NOMO-1 (cell line): ENCODE data around the gene TGFA.

Source experiments
- DNase-seq, 2 experiments: peaks; one replicate each; lab custom pipeline; 2025; ENCODE audit not compliant: unreplicated experiment in 2 of 2; lab: John Stamatoyannopoulos, UW

TGFA gene

DNA sequence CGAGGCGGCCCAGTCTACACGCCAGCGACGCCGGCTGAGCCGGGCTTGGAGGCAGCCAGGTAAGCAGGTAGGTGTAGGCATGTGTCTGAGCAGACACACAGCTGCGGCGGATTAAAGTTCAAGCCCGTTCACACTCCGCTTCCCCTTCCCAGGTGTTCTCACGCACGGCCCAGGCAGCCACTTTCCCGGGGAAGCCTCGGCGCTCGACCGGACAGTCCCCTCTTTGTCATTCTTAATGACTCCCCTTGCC is 367 bp downstream of the TGFA start:
- no peak for DNase-seq

DNA sequence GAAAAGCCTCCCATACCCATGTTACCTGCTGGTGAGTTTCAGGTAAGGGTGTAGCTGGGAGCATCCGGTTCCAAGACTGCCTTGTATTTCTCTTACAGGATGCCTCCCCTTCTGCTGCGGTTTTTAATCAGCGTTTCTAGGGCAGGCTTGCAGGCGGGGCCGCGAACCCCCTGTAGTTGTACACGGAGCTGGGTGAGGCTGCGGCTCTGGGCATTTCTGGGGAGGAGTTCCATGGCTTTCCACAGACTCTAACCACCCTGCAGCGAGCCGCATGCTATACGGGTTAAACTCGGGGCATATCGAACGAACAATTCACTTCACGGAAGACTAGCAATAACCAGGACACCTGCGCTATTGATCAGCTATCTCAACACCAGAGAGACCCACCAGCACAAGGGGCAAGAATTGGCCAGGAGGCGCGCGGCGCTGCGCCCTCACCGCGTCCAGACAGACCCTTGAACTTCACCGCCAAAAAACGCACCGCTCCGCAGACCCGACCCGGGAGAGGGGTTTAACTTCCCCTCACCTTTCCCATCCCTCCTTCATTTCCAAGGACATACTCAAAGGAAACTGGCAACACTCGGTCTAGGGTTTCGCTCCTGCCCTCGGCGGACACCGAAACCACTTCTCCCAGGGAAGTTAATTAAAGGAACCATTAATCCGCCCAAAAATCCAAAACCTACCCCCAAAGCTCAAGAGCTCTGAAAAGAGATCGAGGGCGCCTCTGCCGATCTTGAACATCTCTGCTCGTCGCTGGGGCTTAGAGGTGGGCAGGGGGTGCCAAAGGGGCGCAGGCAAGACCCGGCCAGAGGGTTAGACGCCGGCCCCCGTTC is 909 bp downstream of the TGFA start:
- peak; percentile 15 to 54 for DNase-seq

DNA sequence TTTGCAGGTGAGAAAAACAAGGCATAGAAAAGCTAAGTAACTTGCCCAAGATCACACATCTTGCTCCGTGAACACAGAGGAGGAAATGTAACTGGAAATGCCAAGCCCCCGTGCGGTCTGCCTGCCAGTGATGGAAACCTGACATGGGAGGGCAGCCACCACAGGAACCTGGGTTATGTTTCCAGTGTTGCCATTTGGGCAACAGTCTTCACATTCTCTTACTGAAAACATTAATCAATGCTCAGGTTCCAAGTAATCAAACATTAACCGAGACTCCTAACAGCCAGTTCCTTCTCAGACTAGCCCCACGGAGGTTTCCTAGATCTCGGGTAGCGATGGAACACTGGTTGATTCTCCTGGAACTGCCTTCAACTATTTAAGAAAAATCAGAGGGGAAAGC is 2.5 kb downstream of the TGFA start:
- DNase-seq: no peak

DNA sequence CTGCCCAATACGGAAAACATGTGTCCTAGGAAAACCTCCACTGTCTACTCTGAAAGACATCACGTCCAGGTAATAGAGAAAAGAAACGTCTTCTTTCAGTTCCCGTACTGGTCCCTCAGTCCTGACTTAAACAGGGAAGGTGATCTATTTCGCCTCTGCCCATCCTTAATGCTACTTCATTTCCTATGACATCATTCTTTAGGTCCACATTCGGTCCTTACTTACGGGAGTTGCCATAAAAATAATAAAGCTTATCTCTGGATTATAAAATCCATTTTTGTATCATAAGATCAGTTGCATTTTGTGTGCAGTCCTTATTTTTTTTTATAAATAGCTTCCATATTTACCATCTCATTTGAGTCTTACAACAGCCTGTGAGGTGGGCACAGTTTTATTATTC is 3.7 kb downstream of the TGFA start:
- DNase-seq: no peak

DNA sequence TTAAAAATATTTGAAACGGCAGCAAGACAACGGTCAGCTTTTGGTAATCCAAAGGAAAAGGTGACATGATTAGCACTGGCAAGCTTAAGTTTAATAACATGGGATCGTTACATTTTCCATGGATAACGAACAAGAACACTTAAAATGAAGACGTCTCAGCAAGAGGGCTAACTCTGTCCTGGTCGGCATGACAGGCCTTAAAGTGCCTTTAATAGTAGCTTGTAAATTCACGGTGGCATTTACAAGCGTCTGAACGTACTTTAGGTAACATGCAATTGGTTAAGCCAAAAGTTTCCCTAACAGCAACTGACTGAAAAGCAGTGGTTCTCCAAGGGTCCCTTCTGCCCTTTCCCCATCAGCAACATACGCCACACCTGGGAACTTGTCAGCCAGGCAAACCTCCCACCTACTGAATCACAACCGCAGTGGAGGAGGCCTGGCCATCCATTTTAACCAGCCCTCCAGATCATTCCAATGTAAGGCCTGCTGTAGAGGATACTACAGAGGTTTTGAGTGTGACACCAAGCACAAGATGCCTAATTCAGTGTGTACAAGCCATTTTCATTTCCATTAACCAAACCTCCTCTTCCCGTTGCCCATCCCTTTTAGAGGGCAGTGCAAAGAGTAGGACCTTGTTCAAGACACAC is 4.4 kb downstream of the TGFA start:
- DNase-seq: no peak

DNA sequence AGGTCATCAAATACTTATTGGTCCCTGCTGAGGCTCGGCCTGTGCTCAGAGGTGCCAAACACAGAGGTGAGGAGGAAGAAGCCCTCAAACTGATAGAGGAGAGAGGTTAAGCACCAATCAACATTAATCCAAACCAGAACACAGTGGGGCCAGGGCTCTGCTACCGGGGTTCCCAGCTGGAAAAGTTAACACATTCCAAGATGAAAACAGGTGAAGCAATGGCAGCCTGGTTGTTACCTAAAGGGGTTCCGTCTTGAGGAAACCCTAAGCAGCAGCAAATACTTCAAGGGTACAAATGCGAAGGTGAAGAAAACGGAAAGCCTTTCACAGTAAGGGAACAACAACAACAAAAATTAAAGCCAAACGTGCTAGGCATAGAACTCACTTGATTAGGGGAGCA is 5.4 kb downstream of the TGFA start:
- DNase-seq: no peak

DNA sequence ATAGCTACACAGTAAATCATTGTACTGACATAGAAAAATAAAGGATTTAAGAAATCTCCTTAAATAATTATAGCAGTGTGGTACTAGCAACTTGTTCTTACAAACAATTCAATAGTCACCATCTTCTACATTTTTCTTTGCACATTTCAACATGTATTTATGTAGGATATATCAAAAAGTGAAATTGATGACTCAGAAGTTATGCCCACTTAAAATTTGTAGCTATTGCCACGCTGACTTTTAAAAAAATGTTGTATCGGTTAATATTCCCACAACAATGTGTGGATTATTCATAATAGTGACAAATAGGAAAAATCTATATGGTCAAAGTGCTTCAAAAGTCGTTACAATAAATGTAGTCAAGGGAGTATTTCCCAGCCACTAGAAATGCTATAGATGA is 6.7 kb downstream of the TGFA start:
- no peak for DNase-seq

DNA sequence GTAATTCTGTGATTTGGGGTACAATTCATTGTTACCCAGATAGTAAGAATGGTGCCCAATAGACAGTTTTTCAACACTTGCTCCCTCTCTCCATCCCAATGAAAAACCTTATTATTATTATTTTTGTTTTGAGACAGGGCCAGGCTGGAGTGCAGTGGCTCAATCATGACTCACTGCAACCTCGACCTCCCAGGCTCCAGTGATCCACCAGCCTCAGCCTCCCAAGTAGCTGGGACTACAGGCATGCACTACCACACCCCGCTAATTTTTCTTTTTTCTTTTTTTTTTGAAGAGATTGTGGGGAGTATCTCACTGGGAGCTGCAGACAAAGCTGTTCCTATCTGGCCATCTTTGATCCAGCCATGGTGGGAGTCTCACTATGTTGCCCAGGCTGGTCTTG is 7.2 kb downstream of the TGFA start:
- no peak for DNase-seq

DNA sequence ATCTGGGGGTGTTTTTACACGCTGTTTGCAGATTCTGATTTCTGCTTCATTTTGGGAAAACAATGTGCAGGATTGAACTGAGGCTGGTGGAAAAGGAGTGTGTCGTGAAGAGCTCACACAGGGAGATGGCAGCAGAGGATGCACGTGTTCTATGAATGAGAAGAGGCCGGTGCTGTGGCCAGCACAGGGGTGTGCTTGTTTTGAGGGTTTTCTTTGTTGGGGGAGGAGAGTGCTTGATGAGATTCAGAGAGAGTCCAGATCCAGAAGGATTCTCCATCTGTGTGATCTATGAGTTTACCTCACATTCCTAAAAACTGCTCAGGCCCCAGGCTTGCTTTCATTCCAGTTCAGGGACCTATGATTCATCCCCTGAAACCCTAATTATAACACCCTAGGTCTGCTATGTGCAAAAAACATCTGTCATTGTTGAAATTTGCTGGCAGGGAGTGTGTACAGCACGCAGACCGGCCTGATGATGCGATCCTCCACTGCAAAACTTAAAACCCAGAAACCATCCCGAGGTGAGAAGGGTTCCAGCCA is 12.1 kb downstream of the TGFA start:
- no peak for DNase-seq

DNA sequence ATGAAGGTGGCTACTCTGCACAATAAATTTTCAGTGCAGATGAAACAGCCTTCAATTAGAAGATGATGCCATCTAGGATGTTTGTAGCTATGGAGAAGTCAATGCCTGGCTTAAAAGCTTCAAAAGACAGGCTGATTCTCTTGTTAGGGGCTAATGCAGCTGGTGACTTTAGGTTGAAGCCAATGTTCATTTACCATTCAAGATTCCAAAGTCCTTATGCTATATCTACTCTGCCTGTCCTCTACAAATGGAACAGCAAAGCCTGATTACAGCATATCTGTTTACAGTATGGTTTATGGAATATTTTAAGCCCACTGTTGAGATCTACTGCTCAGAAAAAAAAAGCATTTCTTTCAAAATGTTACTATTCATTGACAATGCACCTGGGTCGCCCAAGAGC is 15.8 kb downstream of the TGFA start:
- no peak for DNase-seq

DNA sequence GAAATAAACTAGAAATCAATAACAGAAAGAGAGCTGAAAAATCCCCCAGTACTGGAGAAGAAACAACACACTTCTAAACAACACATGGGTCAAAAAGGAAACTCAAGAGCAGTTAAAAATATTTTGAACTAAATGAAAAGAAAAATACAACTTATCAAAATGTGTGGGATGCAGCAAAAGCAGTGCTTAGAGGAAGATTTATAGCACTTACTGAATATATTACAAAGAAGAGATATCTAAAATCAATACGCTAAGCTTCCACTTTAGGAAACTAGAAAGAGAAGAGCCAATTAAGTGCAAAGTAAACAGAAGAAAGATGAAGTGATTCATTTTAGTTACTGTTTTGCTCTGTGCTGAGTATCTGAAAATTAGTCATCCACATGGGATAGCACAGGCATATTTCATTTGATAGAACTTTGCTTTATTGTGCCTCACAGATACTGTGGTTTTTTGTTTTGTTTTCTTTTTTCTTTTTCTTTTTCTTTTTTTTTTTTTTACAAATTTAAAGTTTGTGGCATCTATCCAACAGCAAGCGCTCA is 17.0 kb downstream of the TGFA start:
- DNase-seq: no peak

DNA sequence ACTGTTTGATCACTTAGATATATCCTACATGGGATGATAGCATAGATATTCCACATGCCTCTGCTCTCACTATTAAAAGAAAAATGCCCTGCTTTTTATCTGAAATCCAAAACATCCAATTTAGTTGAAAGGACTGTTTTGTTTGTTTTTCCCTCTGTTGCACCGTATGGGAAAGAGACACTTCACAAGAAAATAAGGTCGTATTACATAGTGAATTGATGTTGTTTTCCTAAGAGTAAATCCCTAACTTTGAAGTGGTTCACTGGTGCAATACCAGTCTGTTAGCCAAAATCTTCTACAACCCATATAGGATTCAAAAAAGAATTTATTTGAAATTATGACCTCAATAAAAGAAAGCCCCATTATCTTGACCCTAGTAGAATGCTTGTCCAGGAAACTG is 18.1 kb downstream of the TGFA start:
- DNase-seq: no peak

DNA sequence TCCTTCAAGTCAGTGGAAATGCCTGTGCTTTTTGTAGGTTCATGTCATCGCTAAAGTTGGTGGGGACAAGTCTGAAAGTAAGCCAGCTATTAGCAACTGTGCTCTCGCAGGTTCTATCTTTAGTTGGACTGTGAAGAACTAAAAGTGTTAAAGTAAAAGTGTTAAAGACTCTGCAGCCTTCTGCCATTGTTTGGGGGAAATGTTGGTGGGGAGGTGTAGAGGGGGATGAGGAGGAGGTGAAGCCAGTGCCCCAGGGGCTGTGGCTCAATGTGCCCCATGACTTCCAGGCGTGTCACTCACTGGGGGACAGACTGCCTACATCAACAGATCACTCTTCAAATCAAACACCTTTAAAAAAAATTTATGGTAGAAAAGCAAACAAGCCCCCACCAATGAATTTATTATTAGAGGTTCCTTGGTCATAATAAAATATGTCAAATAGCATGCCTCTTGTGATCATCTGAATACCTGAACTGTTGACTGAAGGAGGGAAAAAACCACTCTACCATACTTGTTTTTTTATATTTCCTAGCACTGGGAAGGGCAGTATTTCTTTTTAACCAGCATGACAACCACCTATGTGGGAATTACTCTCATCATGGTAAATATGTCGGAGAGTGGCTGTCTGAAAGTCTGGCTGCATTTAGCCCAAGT is 19.3 kb downstream of the TGFA start:
- no peak for DNase-seq

DNA sequence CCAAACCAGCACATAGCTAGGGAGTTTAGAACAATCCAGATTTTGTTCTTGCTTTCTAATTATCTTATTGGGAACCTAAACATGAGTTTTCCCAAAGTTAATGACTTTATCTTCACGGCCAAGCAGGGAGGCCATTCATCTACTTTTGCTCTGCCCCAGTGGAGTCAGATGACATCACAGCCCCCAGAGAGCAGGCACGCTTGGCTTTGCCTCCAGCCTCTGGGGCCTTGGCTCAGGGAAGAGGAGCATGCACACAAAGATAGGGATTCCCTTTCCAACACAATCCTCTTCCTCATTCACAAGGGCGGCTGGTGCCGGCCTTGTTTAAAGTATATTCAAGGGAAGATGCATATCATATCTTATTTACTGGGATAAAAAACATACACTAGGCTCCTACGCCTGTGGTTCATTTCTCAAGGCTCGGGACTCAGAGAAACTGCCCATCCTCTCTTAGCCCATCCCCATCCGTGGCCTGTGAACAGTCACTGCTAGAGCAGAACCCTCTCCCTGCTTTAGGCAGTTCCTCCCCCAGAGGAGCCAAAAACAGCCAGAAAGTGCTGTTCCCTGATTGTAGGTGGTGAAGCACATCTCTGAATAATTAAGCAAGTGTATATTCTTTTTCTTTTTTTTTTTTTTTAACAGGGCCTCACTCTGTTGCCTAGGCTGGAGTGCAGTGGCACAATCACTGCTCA is 21.2 kb downstream of the TGFA start:
- no peak for DNase-seq

DNA sequence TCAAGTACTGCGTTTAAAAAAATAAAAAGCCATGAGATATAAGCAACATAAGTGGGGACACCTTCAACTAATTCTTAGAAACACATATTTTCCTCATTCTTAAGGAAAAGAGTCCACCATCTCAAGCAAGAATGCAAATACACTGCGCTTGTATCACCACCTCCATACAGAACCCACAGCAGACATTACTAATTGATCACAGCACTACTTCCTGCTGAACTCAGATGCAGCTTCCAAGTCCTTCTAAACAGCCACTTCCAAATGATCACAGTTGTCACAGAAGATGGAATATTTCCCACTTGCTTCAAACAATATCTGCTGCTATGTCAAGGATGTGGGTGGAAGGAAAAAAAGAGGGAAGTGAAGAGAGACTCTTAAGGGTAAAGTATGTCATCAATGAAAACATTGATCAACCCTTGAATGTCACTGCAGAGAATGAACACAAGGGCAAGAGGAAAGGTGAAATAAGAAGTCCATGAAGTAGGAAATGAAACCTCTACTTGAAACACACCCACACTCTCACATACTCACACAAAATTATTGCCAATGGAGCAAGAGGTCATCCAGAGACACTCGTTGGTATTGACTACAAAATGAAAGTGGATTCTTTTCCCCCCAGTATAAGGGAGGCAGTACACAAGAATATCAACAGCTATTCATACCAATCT is 22.1 kb downstream of the TGFA start:
- peak; percentile 33 to 81 for DNase-seq

DNA sequence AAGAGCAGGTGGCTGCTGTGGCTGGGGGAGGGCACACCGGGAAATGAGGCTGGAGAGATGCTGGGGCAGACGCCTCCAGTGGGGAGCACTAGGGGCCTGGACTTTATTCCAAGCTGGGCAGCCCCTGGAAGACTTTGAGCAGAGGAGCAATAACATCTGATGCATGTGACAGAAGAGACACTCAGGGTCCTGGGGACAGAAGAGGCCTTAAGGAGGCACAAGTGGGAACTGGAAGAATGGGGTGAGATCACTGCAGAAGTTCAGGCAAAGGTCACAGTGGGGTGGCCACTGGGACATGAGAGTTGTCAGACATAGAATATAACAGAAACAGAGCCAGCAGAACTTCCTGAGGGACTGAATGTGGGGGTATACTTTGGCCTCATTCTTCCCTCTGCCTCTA is 24.0 kb downstream of the TGFA start:
- no peak for DNase-seq

DNA sequence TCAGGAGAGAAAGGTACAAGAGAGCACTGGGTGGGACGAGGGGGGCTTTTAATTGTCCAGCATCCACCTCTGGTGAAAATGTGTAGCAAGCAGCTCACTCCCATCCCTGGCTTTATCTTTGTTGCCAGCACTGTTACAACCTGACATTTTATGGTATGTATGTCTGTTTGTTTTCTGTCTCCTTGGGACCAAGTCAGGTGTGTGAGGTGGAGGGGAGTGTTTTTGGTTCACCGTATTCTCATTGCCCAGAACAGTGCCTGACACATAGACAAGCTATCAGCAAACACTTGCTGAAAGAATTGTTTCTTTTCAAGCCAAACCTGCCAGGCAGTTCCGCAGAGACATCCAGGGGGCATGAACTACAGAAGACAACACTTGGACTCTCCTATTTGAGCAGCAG is 24.7 kb downstream of the TGFA start:
- no peak for DNase-seq

DNA sequence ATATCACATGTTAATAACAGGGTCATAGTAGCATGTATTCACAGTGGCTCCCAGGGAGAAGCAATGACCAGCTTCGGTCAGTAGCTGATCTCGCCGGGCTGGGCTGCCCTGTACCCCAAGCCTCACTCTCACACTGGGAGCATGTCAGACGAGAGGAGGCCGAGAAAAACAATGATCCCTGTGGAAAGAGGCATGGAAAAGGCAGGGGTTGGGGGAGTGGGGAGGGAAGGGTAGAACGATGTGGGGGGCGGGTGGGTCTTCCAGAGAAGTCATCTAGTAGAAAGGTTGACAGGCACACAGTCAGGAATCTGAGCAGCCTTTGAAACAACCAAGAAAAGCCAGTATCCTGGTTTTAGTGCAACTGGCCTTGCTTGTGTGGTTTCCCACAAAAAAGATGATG is 25.4 kb downstream of the TGFA start:
- DNase-seq: no peak

DNA sequence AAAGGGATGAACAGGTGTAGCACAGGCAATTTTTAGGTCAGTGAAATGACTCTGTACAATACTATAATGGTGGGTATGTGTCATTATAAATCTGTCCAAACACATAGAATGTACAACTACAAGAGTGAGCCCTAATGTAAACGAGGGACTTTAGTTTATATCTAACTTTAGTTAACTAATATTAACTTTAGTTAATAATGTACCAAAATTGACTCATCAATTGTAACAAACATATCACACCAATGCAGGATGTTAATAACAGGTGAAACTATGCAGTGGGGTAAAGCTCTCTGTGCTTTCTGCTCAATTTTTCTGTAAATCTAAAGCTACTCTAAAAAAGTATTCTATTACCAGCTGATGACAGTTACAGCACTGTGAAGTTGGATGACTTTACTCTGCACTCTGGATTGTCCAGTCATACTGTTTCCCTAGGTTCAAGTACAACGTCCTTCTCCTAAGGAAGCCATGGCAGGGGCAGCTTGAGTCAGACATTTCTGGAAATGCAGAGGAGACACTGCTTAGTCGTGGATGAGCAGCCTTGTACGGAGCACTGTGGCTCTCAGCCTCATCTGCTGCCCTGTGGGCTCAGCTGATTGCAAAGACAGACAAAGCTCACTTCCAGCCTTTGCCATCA is 26.1 kb downstream of the TGFA start:
- DNase-seq: no peak

DNA sequence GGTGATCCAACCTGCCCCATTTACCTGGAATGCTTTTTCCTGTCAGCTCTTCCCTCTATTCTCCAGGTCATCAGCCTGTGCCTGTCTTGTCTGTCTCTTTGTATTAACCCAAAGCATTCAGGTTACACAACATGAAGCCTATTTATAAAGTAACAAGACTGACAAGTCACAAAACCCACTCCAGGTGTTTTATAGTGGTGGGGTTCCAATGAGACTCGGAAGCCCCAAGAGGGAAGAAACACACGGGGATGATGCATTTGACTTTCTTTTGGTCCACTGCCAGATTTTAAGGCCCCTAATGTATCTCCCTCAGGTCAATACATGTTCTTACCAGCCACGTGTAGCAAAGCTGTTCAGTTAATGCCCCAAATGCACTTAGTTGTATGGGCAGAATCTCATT is 27.5 kb downstream of the TGFA start:
- DNase-seq: no peak
